Calu3 (cell line): ENCODE results near the gene GPD1L. TPM values are rescaled to one million over a fixed set of nuclear protein-coding genes. Genes with fewer than 3 reads are reported as not detected.

Source experiments
- BruUV-seq: library from RNA; stranded (reverse); fragments of 400-500 nt; replicated peaks from 2 replicates; lab custom pipeline; 2021; lab: Mats Ljungman, UMichigan
- CTCF ChIA-PET: fragments of 300-600 bp; sonication (Branson Sonifier 250); formaldehyde crosslinking; loops from one replicate; lab custom pipeline; 2022; ENCODE audit warnings: antibody characterized with exemption; lab: Charles Lee
- DNase-seq: peaks from one replicate; pipeline ENCODE4 v3.0.0; 2022
- H3K27ac Mint-ChIP-seq: one replicate; pipeline ENCODE4 v1.8.0; 2022; ENCODE audit warnings: mixed read lengths; ENCODE audit not compliant: unreplicated experiment
- H3K27me3 Mint-ChIP-seq: one replicate; pipeline ENCODE4 v1.8.0; 2022; ENCODE audit warnings: mixed read lengths; ENCODE audit not compliant: unreplicated experiment
- H3K36me3 Mint-ChIP-seq: one replicate; pipeline ENCODE4 v1.8.0; 2022; ENCODE audit warnings: mild to moderate bottlenecking, moderate library complexity, mixed read lengths; ENCODE audit not compliant: insufficient read depth, unreplicated experiment
- H3K4me1 Mint-ChIP-seq: one replicate; pipeline ENCODE4 v1.8.0; 2022; ENCODE audit warnings: mild to moderate bottlenecking, low read depth, mixed read lengths; ENCODE audit not compliant: unreplicated experiment
- H3K4me3 Mint-ChIP-seq: one replicate; pipeline ENCODE4 v1.8.0; 2022; ENCODE audit warnings: mild to moderate bottlenecking, low read depth, moderate library complexity, mixed read lengths; ENCODE audit not compliant: unreplicated experiment
- H3K9me3 Mint-ChIP-seq: one replicate; pipeline ENCODE4 v1.8.0; 2022; ENCODE audit warnings: low read depth, mixed read lengths; ENCODE audit not compliant: unreplicated experiment
- intact Hi-C: fragments of 100-400 bp; cut with micrococcal nuclease; formaldehyde crosslinking; loops from one replicate; pipeline ENCODE4 v1.10.0; 2022; ENCODE audit not compliant: unreplicated experiment
- total RNA-seq: library from RNA; stranded (reverse); gene quantifications from 2 replicates; pipeline ENCODE4 v1.2.3, GENCODE V29; 2022
- TF ChIP-seq, protein P1 (sequence below): fragments of 200-600 bp; IDR thresholded peaks from one replicate; pipeline ENCODE4 v1.8.0; 2022; ENCODE audit warnings: antibody characterized with exemption; ENCODE audit not compliant: unreplicated experiment

GPD1L gene
- total RNA-seq, 1 experiment from 2014 or later, result 13.4 TPM

DNA sequence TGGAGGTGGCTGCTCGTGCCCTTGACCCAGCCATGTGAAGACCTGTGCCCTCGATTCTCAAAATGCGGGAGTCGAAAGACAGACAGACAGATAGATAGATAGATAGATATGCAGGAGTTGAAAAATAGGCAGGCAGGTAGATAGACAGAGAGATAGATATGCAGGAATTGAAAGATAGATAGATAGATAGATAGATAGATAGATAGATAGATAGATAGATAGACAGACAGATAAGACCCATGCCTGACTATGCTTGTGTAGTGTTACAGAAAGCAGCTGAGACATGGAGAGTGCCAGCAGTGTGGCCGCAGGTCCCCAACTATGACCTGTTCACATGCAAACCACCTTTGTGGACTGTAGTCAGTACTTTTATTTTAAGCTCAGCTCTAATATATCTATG is 17.2 kb downstream of the GPD1L start:
- TF ChIP-seq, protein P1, sequence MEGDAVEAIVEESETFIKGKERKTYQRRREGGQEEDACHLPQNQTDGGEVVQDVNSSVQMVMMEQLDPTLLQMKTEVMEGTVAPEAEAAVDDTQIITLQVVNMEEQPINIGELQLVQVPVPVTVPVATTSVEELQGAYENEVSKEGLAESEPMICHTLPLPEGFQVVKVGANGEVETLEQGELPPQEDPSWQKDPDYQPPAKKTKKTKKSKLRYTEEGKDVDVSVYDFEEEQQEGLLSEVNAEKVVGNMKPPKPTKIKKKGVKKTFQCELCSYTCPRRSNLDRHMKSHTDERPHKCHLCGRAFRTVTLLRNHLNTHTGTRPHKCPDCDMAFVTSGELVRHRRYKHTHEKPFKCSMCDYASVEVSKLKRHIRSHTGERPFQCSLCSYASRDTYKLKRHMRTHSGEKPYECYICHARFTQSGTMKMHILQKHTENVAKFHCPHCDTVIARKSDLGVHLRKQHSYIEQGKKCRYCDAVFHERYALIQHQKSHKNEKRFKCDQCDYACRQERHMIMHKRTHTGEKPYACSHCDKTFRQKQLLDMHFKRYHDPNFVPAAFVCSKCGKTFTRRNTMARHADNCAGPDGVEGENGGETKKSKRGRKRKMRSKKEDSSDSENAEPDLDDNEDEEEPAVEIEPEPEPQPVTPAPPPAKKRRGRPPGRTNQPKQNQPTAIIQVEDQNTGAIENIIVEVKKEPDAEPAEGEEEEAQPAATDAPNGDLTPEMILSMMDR, result no peak
- intact Hi-C loops, result no loop called here
- CTCF ChIA-PET, result no interaction called here
- Mint-ChIP-seq H3K9me3 (no peaks in the 10 kb centered on the region), H3K4me1 (no peaks in the 10 kb centered on the region), H3K4me3 (no peak overlapping the region), H3K36me3 (no peaks in the 10 kb centered on the region), H3K27me3 (no peaks in the 10 kb centered on the region), H3K27ac (no peak overlapping the region)
- DNase-seq, result no peak
- no TSS peak for BruUV-seq

DNA sequence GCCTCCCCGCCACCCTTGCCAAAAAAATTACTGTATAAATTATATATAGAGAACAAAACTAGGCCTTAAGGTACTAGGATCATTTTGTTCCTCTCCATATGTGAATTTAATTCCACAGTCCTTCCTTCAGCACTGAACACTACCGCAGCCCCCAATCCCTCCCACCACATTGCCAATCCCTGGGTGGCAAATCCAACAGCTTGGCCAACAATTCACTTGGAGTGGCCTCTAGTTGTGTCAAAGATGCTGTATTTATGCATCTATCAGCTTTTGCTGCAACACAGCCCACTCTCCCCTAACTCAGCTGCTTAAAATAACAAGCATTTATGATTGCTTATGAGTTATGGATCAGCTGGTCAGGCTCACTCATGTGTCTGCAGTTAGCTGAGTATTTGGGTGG is 18.6 kb downstream of the GPD1L start:
- BruUV-seq, result no TSS peak
- Mint-ChIP-seq H3K27me3 (no peaks in the 10 kb centered on the region), H3K9me3 (no peaks in the 10 kb centered on the region), H3K27ac (no peak overlapping the region), H3K4me1 (no peaks in the 10 kb centered on the region), H3K4me3 (no peak overlapping the region), H3K36me3 (no peaks in the 10 kb centered on the region)
- DNase-seq, result no peak
- intact Hi-C loops, result no loop called here
- TF ChIP-seq, protein P1, result no peak
- CTCF ChIA-PET, result no interaction called here

DNA sequence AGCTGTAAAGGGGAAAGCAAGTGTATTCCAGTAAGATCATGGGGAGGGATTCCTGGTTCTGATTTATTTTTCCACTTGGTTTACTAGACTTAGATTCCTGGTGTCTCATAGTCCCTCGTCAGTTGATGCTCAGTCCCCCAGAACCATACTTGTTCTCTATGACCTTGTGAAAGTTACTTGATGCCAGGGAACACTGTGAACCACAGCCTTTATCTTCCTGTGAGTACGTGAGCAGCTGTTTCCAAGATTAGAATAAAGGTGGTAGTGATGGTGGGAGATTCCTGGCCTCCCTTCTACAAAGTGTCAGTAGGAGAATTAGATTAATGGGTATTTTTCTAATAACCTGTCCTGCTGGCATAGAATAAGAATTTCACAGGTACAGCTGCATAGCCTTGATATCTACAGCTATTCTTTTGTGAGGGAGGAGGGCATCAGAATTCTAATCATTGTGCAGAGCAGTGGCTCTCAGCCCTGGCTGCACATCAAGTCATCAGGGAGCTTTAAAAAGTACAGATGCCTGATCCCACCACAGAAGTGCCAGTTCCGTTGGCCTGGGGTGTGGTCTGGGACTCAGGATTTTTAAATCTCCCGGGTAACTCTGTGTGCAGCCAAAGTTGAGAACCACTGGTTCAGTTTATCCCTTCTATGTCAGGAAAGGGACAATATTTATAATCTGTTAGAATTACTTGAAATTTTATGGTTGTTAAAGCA is 20.0 kb downstream of the GPD1L start:
- H3K4me3 Mint-ChIP-seq, result no peak overlapping the region
- CTCF ChIA-PET, result no interaction called here
- H3K4me1 Mint-ChIP-seq, result no peaks in the 10 kb centered on the region
- H3K27me3 Mint-ChIP-seq, result no peaks in the 10 kb centered on the region
- TF ChIP-seq, protein P1, result no peak
- H3K27ac Mint-ChIP-seq, result no peak overlapping the region
- no peak for DNase-seq
- intact Hi-C loops, result no loop called here
- no peaks in the 10 kb centered on the region for H3K9me3 Mint-ChIP-seq
- no peaks in the 10 kb centered on the region for H3K36me3 Mint-ChIP-seq
- no TSS peak for BruUV-seq

DNA sequence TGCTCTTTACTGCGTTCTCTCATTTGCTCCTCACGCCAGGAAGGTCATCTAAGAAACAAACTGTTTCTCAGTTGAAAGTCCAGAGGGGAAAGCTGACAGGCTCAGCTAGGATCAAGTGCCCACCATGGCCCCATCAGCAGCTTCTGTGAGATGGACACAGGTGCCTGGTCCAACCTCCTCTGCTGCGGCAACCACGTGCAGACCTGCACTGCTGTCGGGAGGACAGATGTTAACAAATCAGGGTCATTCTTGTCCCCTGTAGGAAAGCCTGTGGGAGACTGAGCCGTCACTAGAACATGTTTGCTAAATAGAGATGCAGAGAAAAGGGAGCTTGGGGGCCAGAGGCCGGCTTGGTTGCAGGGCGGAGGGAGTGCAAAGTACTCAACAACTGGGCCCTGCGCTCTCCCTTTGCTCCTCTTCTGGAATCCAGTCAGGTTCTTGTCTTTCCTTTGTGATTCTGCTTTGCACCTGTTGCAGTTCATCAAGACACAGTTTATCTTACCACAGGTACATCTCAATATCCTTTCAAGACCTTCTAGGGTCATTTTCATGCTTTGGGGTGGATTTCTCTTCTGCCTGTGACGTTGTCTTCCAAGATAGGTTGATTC is 20.9 kb downstream of the GPD1L start:
- no peak overlapping the region for H3K27ac Mint-ChIP-seq
- H3K36me3 Mint-ChIP-seq, result no peaks in the 10 kb centered on the region
- H3K4me3 Mint-ChIP-seq, result no peak overlapping the region
- TF ChIP-seq, protein P1, result no peak
- CTCF ChIA-PET, result no interaction called here
- no peaks in the 10 kb centered on the region for H3K27me3 Mint-ChIP-seq
- DNase-seq, result no peak
- intact Hi-C loops, result no loop called here
- no peaks in the 10 kb centered on the region for H3K4me1 Mint-ChIP-seq
- no peaks in the 10 kb centered on the region for H3K9me3 Mint-ChIP-seq
- no TSS peak for BruUV-seq
